ENCODE measurements around the gene GIMAP7. TPM values are rescaled to one million over a fixed set of nuclear protein-coding genes. Genes with fewer than 3 reads are reported as not detected.

GIMAP7 gene
- total RNA-seq = not detected in 2 replicates
- long read RNA-seq = 0 reads

DNA sequence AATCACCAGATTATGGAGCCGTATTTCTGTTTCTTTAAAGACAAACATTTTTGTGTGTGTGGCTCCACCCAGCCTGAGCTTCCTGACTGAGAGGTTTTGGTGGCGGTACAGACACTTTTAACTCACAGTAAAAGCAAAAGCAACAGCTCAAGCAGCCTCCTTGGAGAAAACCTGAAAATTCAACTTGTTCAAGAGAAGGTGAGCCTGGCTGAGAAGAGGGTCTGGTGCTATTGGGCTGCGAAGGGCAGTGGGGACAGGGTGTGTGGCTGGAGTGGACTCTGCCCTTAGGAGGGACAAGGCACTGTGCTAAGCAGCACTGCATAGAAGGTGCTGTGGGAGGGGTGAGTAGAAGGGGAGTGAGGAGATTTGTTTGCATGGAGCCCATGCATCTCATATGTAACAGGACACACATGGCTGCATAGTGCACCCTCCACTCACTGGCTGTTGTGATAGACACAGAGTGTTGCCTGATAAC lies at the start of gene GIMAP7:
Gene GIMAP7, plus strand, starts transcription at position 125 of the 475 bp plus-strand sequence. CDS start 5,103 bp downstream, outside the sequence.
- no peak for DNase-seq (ENCODE audit: low read depth, low spot score)
- no peak within 1 kb of the TSS for H3K4me3 Mint-ChIP-seq
- H3K9me3 Mint-ChIP-seq = no peaks in the 10 kb centered on the region
- TF ChIP-seq, protein P1, sequence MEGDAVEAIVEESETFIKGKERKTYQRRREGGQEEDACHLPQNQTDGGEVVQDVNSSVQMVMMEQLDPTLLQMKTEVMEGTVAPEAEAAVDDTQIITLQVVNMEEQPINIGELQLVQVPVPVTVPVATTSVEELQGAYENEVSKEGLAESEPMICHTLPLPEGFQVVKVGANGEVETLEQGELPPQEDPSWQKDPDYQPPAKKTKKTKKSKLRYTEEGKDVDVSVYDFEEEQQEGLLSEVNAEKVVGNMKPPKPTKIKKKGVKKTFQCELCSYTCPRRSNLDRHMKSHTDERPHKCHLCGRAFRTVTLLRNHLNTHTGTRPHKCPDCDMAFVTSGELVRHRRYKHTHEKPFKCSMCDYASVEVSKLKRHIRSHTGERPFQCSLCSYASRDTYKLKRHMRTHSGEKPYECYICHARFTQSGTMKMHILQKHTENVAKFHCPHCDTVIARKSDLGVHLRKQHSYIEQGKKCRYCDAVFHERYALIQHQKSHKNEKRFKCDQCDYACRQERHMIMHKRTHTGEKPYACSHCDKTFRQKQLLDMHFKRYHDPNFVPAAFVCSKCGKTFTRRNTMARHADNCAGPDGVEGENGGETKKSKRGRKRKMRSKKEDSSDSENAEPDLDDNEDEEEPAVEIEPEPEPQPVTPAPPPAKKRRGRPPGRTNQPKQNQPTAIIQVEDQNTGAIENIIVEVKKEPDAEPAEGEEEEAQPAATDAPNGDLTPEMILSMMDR (conservative IDR thresholded peaks at IDR 0.05) = no peak
- H3K4me1 Mint-ChIP-seq = no peaks in the 10 kb centered on the region
- H3K36me3 Mint-ChIP-seq (ENCODE audit: low read depth) = no peaks in the 10 kb centered on the region
- H3K27me3 Mint-ChIP-seq (ENCODE audit: low read depth) = peaks cover 14% of the 10 kb centered on the region
- H3K27ac Mint-ChIP-seq (ENCODE audit: unreplicated experiment) = peak within 1 kb of the TSS; percentile 54

DNA sequence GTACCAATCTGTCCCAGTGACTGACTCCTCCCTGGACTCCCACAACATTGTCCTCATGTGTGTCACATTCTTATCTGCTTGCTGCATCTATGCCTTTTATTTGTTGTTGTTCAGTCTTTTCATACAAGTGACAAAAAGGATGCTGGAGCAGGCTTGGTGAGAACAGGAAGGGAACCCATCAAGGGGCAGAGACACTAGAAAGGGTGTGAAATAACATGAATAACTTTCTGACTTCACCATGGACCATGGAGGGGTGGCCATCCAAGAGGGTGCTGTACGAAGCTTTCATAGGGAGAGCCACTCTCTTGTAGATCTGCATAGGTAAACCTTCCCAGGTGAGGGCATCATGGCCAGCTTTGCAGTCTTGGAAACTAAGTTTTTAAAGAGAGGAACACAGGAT lies 49.7 kb upstream of the GIMAP7 start:
- Mint-ChIP-seq H3K4me3 (no peak overlapping the region), H3K27me3 (ENCODE audit: low read depth) (peaks cover 24% of the 10 kb centered on the region), H3K4me1 (no peaks in the 10 kb centered on the region), H3K9me3 (peaks cover 24% of the 10 kb centered on the region), H3K36me3 (ENCODE audit: low read depth) (peaks cover 5% of the 10 kb centered on the region), H3K27ac (ENCODE audit: unreplicated experiment) (no peak overlapping the region)
- DNase-seq (ENCODE audit: low read depth, low spot score) = no peak
- TF ChIP-seq, protein P1 (conservative IDR thresholded peaks at IDR 0.05) = no peak

DNA sequence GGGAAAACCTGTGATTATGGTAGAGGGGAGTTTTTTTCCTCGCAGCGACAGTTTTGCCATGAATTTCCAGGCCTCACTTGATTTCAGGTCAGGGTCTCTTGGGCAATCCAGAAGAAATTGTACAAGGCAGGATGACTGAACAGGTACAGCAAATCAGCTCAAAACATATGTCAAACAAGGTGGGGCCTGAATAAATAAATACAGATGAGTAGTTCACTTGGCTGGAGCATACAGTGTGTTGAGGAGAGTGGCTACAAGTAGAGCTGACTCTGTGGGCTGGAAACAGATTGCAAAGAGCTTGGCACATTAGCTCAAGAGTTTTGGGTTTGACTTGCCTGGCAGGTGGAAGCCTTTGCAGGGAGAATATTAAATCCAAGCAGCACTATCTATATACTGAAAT lies 49.3 kb upstream of the GIMAP7 start:
- Mint-ChIP-seq H3K4me3 (no peak overlapping the region), H3K27ac (ENCODE audit: unreplicated experiment) (no peak overlapping the region), H3K27me3 (ENCODE audit: low read depth) (peaks cover 26% of the 10 kb centered on the region), H3K36me3 (ENCODE audit: low read depth) (peaks cover 5% of the 10 kb centered on the region), H3K9me3 (peaks cover 21% of the 10 kb centered on the region), H3K4me1 (no peaks in the 10 kb centered on the region)
- no peak for DNase-seq (ENCODE audit: low read depth, low spot score)
- TF ChIP-seq, protein P1 (conservative IDR thresholded peaks at IDR 0.05) = no peak

DNA sequence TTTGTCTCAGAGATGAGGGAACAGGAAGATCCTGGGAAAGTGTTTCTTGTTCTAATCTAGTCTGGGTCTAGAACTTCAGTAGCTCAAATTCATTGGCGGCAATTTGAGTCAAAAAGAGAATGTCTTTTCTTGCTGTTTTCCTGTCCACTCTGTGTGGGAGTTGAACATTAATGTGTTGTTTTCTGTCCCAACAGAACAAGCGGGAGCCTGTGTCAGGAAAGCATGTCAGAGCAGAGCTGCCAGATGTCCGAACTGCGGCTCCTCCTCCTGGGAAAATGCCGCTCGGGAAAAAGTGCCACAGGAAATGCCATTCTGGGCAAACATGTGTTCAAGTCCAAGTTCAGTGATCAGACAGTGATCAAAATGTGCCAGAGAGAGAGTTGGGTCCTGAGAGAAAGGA lies 48.2 kb upstream of the GIMAP7 start:
- Mint-ChIP-seq H3K27ac (ENCODE audit: unreplicated experiment) (no peak overlapping the region), H3K9me3 (peaks cover 15% of the 10 kb centered on the region), H3K27me3 (ENCODE audit: low read depth) (peaks cover 26% of the 10 kb centered on the region), H3K4me3 (no peak overlapping the region), H3K4me1 (no peaks in the 10 kb centered on the region), H3K36me3 (ENCODE audit: low read depth) (peaks cover 5% of the 10 kb centered on the region)
- DNase-seq (ENCODE audit: low read depth, low spot score) = no peak
- TF ChIP-seq, protein P1 (conservative IDR thresholded peaks at IDR 0.05) = no peak

DNA sequence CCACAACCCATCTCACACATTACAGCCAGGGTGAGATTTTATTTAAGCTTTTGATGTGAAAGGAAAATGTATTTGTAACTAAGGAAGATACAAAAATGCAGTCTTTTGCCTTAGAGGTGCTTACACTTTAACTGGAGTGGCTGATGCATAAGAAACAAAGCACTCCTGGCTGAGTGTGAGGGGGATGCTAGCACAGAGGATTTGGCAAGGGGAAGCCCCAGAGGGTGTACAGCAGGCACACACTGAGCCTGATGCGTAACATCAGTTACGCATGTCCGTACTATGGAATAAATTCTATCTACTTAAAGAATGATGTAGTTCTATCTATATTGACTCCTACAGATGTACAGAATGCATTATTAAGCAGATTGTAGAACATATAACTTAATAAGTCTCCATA lies 46.4 kb upstream of the GIMAP7 start:
- Mint-ChIP-seq H3K9me3 (peaks cover 1% of the 10 kb centered on the region), H3K27ac (ENCODE audit: unreplicated experiment) (no peak overlapping the region), H3K36me3 (ENCODE audit: low read depth) (no peaks in the 10 kb centered on the region), H3K4me3 (no peak overlapping the region), H3K4me1 (peaks cover 6% of the 10 kb centered on the region), H3K27me3 (ENCODE audit: low read depth) (peaks cover 23% of the 10 kb centered on the region)
- TF ChIP-seq, protein P1 (conservative IDR thresholded peaks at IDR 0.05) = no peak
- DNase-seq (ENCODE audit: low read depth, low spot score) = no peak

Measured in neural crest cell (in vitro differentiated cells).